Measurements from ENCODE around the gene RNF25.
A peak's percentile ranks its signal among the peaks of the same experiment; 100 is the strongest.

RNF25 gene
- total RNA-seq, result 2.3 to 19.6 (median 10.3) reads per million in 17 experiments

DNA sequence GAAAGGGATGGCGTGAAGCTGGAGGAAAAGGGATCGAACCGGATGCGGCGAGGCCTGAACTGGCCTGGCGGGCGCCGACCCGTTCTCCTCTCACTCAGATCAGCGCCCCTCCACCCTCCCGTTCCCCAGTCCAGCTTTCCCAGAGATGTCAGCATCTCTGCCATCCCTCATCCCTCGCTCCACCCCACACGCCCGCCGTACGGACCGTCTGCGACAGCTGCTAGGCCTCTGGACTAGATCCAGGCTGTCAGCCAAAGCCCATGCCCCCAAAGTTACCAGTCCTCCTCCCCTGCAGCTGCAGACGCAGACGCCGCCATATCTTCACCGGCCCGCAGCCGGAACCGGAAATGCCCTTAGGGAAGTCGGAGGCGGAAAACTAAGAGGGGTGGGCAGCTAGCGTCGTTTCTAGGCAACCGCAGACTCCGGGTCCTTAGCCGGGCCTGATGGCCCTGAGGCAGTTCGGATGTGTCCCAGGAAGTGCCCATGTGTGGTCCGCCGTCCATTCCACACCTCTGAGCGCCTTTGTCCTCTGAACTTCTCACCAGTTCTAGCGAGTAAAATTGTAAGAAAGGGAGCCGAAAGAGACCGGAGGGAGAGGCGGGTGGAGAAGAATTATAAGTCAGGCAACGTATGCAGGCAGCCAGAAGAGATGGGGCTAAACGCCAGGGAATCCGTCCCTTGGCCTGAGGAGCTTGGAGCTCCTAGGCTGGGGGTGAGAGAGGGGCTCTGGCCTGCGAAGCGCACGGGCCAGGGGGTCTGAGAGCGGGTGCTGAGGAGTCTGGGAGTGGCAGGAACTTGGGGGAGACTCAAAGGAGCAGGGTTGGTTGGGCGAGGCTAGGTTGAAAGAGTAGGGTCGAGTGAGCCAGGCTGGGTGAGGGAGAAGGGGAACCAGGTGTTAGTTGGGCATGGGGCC is at the start of gene RNF25, which contains the start of gene STK36:
Gene RNF25 (minus strand): TSS at position 349 of the 913 bp plus-strand sequence. CDS start 32 bp downstream, at position 317.
Gene STK36 (plus strand): TSS at position 433 of the 913 bp plus-strand sequence. CDS start 744 bp downstream, outside the sequence.
- DNase-seq, result peak; percentile 79 to 91 (median 88)

GRCh38 chr2:218721488-218721887 is 49.7 kb upstream of the RNF25 start:
- DNase-seq, result no peak

GRCh38 chr2:218720048-218721041 is 48.5 kb upstream of the RNF25 start:
- no peak for DNase-seq

DNA sequence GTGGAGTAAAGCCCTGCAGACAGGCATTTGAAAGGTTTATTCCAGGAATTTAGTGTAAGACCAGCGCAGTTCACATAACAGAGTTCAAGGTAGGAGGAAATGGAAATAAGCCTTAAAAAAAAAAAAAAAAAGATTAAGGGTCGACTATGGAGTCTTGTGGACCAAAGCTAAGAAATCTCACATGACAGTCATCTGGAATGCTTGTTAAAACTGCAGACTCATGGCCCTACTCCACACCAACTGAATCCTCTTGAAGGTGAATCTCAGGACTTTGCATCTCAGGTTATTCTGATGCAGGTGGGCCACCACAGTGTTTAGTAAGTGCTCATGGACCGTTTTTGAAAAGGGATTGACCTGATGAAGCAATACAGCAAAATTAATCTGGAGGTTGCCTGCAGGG is 47.7 kb upstream of the RNF25 start:
- DNase-seq, result no peak

DNA sequence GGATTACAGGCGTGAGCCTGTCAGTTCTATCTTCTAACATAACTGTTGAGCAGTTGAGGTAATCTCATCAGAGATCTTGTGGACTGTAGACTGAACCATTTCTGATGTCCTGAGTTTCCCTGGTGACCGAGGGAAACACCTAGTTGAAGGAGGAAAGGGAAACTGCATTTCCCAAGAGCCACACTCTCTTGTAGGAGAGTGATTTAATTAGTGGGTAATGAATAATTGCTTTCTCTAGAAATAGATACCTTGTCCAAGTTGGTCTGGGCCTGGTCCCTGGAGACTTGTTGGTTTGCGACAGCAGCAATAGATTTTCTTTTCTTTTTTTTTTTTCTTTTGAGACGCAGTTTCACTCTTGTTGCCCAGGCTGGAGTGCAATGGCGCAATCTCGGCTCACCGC is 46.3 kb upstream of the RNF25 start:
- no peak for DNase-seq

- DNase-seq, result no peak
Measured at GRCh38 chr2:218717262-218717661, 45.5 kb upstream of the RNF25 start.

- no peak for DNase-seq
Measured at GRCh38 chr2:218716070-218716469, 44.3 kb upstream of the RNF25 start.

- peak in 3 of 4 experiments; percentile 27 to 43 (median 38) for DNase-seq
Measured at GRCh38 chr2:218713922-218714321, 42.1 kb upstream of the RNF25 start.

GRCh38 chr2:218711550-218711929 is 39.7 kb upstream of the RNF25 start:
- no peak for DNase-seq

GRCh38 chr2:218710687-218711549 is 39.1 kb upstream of the RNF25 start, which contains the start of gene TTLL4:
Gene TTLL4 (plus strand): TSS chr2:218710835. CDS start chr2:218737677, 26,842 bp downstream.
- DNase-seq, result peak; percentile 99 to 100 (median 100)

DNA sequence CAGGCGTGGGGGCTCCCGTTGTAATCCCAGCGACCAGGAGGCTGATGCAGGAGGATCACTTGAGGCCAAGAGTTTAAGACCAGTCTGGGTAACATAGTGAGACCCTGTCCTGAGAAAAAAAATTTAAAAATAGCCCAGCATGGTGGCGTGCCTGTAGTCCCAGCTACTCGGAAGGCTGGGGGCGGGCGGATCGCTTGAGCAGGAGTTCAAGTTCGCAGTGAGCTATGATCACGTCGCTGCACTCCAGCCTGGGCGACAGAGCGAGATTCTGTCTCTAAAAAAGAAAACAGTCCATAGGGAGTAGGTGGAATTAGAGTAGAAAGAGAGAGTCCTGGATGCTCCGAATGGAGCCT is 38.5 kb upstream of the RNF25 start:
- DNase-seq, result no peak

GRCh38 chr2:218709908-218710307 is 38.1 kb upstream of the RNF25 start:
- no peak for DNase-seq

GRCh38 chr2:218708086-218708485 is 36.3 kb upstream of the RNF25 start:
- DNase-seq, result no peak

DNA sequence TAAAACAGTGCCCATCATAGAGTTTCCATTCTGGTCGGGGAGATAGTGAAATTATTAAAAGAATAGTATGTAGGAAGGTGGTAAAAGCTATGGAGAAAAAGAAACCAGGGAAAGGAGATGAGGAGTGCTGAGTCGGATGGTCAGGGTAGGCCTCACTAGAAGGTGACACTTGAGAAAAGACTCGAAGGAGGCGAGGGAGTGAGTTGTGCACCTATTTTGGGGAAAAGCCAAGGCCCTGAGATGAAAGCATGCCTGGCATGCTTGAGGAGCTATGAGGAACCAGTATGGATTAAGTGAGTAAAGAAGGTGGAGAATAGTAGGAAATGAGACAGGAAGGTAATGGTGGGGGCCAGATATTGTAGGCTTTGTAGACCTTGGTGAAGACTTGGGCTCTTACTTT is 31.5 kb upstream of the RNF25 start:
- DNase-seq, result no peak

DNA sequence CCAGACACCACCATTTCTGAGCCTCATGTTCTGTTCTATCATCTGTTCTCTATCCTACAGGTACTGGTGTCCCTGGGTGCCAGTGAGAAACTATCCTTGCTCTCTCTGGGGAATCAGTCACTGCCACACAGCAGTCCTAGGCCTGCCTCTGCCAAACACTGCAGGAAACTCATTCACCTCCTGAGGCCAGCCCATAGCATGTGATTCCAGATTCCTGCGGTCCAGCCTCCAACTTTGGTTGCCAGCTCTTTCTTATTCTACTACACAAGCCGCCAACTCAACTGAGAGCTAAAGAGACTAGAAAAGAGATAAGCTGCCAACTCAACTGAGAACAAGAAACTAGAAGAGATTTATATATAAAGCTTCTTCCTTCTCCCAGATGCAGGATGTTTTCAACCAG is 30.0 kb upstream of the RNF25 start:
- no peak for DNase-seq

GRCh38 chr2:218698885-218699284 is 27.1 kb upstream of the RNF25 start:
- DNase-seq, result no peak

- DNase-seq, result no peak
Measured at GRCh38 chr2:218694405-218695145, 22.8 kb upstream of the RNF25 start.

DNA sequence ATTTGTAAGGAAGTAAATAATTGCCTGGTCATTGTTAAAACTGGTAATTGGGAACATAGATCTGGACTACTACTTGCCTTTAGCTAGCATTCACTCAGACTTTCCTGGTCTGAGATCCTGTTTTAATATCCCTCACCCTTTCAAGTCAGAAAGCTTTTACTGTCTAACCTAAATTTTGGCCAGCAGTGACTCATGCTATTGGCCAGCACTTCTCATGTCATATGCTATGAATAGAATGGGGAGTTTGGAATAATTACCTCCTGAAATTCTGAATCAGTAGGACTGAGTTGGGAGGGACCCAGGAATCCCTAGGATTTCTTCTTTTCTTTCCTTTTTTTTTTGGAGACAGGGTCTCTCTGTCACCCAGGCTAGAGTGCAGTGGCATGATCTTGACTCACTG is 19.4 kb upstream of the RNF25 start:
- DNase-seq, result no peak

GRCh38 chr2:218687400-218688060 is 15.7 kb upstream of the RNF25 start:
- peak; percentile 81 to 91 (median 86) for DNase-seq

DNA sequence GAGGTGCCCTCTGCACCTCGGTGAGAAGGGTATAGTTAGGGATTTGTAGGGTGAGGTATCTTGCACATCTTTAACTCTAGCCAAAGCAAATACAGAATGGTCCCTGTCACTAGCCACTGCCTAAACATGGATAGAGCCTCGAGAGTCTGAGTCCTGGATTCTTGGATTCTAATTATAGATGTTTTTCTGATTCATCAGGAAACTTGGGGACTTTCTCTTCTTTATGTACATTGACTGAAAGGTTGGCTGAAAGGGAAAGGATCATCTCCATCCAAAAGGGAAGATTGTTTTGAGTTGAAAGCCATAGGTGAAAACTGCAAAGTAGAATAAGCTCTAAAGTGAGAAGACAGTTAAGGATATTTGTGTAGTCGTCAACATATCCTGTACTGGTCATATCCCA is 8.3 kb upstream of the RNF25 start:
- no peak for DNase-seq

DNA sequence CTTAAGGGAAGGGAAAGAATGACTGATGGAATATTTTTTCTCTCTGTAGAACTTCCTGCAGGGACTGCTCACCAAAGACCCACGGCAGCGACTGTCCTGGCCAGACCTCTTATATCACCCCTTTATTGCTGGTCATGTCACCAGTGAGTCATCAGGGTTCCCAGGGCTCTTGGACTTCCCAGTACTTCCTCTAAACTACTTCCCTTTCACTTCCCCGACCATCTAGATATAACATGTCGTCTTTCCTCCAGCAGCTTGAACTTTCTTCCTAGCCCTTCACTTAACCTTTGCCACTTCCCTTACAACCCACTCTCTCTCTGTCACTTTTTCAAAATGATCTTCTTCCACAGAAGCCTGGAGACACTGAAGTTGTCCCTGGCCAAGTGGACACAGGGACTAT is 7.3 kb upstream of the RNF25 start:
- peak; percentile 89 to 97 (median 92) for DNase-seq

Data from suppressor macrophage (primary cell).